T-helper 17 cell (primary cell): Measurements from ENCODE around the gene ENOX2. TPM values are rescaled to one million over a fixed set of nuclear protein-coding genes. Genes with fewer than 3 reads are reported as not detected.
"Not testable (repeated sequence)": the region's sequence is repeated elsewhere in the genome, so short reads cannot be mapped to it uniquely, and the experiment has no call there.

ENCODE experiments used
- ATAC-seq: fragments of 150-1000 bp; cut with Tn5 transposase; 2 replicates; pipeline ENCODE4 v1.10.0; 2021; ENCODE audit warnings: mild to moderate bottlenecking, moderate library complexity
- DNase-seq, 3 donors: peaks; one replicate each; pipeline versions ENCODE4 v3.0.0 to v3.0.0-alpha.2; 2020 to 2021
- H3K9me3 ChIP-seq: one replicate; pipeline ENCODE4 v1.7.0; 2013; ENCODE audit warnings: low read length, mild to moderate bottlenecking; ENCODE audit not compliant: control insufficient read depth, poor library complexity, severe bottlenecking
- H3K27ac Mint-ChIP-seq: one replicate; pipeline ENCODE4 v1.8.0; 2022; ENCODE audit warnings: mild to moderate bottlenecking, moderate library complexity, mixed read lengths
- H3K27me3 Mint-ChIP-seq: one replicate; pipeline ENCODE4 v1.8.0; 2022; ENCODE audit warnings: mixed read lengths
- H3K36me3 Mint-ChIP-seq: one replicate; pipeline ENCODE4 v1.8.0; 2022; ENCODE audit warnings: low read depth, mixed read lengths
- H3K4me1 Mint-ChIP-seq: one replicate; pipeline ENCODE4 v1.8.0; 2022; ENCODE audit warnings: mild to moderate bottlenecking, mixed read lengths
- H3K4me3 Mint-ChIP-seq: one replicate; pipeline ENCODE4 v1.8.0; 2022; ENCODE audit warnings: mild to moderate bottlenecking, moderate library complexity, mixed read lengths
- total RNA-seq, 4 donors: library from RNA in 2 of 4; stranded (reverse) in 2 of 4; gene quantifications; one replicate each; pipeline ENCODE4 v1.2.3 and lab custom pipeline; 2022 to 2026

ENOX2 gene, protein sequence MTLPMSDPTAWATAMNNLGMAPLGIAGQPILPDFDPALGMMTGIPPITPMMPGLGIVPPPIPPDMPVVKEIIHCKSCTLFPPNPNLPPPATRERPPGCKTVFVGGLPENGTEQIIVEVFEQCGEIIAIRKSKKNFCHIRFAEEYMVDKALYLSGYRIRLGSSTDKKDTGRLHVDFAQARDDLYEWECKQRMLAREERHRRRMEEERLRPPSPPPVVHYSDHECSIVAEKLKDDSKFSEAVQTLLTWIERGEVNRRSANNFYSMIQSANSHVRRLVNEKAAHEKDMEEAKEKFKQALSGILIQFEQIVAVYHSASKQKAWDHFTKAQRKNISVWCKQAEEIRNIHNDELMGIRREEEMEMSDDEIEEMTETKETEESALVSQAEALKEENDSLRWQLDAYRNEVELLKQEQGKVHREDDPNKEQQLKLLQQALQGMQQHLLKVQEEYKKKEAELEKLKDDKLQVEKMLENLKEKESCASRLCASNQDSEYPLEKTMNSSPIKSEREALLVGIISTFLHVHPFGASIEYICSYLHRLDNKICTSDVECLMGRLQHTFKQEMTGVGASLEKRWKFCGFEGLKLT
- total RNA-seq (1 to 10 TPM; 7.3 to 9.8 TPM), total RNA-seq (lab: John Stamatoyannopoulos, UW) (12.2 to 20.9 reads per million in 2 donors)

DNA sequence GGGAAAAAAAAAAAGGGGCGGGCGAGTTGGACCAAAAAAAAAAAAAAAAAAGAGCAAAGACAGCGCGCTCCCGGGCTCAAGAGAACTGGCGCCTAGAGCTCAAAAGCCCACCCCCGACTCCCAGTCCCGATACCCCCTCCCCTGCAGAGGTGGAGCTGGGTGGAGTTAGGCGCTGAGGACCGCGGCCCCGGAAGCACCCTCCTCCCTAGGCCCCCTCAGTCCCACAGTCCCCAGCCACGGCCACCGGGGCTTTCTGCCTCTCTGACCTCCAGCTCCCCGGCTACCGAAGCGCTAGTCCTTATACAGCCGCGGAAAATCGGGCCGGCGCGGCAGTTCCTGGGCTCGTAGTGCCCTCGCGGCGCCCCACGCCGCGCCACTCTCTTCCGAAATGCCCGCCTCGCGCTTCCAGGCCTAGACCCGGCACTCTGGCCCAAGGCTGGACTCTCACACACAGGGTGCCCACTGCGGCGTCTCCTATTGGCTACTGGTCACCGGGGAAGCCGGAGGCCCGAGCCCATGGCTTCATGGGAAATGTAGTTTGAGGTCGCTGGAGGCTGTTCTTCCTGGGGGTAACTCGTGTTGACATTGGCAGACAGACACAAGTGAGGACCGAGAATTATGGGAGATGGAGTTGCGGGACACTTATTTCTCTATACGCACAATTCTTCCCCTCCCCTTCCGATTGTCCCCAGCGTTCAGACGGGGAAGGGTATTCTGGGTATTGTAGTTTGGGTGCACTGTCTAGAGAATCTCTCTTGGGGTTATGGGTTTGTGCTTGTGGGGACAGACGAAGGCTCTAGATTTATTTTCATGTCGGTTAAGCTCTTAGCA is at the start of gene ENOX2:
Gene ENOX2 (minus strand): TSS at position 427 of the 831 bp plus-strand sequence. CDS start 199,993 bp downstream, outside the sequence.
- Mint-ChIP-seq H3K27ac (no peak within 1 kb of the TSS), H3K36me3 (peaks cover 5% of the 10 kb centered on the region), H3K27me3 (peaks cover 5% of the 10 kb centered on the region), H3K4me3 (no peak within 1 kb of the TSS), H3K4me1 (peaks cover 6% of the 10 kb centered on the region)
- peak; percentile 61 to 73 (median 64) for DNase-seq
- no peaks in the 10 kb centered on the region for H3K9me3 ChIP-seq
- ATAC-seq = peak; percentile 98

DNA sequence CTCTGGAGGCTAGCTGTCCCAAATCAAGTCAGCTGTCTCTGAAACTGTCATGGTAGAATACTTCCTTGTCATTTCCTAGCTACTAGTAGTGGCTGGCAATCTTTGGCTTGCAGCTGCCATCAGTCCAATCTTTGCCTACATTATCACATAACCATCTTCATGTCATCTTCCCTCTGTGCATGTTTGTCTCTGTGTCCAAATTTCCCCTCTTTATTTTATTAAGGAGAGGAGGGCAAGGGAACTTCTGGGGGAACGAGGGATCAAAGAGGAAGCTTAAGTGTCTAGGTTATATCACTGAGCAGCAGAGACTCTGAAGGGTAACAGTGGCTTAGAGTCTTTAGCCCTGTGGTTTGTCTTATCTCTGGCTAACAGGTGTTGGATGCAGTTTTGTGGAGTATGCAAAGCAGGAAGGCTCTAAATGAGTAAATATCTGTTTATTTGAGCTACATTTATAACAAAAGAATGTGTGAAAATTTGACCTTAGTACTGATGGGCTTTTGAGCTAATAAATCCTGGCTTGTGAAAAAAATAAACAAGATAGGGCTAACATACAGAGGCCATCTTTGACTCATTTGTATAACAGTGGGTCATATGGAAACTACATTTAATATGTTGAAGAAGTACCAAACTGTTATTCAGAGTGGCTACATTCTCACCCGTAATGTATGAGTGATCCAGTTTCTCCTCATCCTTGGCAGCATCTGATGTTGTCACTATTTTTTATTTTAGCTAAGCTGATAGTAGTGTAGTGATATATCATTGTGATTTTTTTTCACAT is 49.4 kb upstream of the ENOX2 start:
- ATAC-seq (no peak), DNase-seq (no peak)
- no peak overlapping the region for H3K4me3 Mint-ChIP-seq
- peaks cover 2% of the 10 kb centered on the region for H3K36me3 Mint-ChIP-seq
- H3K4me1 Mint-ChIP-seq = no peaks in the 10 kb centered on the region
- H3K27me3 Mint-ChIP-seq = peaks cover 14% of the 10 kb centered on the region
- H3K9me3 ChIP-seq = peaks cover 4% of the 10 kb centered on the region
- no peak overlapping the region for H3K27ac Mint-ChIP-seq

DNA sequence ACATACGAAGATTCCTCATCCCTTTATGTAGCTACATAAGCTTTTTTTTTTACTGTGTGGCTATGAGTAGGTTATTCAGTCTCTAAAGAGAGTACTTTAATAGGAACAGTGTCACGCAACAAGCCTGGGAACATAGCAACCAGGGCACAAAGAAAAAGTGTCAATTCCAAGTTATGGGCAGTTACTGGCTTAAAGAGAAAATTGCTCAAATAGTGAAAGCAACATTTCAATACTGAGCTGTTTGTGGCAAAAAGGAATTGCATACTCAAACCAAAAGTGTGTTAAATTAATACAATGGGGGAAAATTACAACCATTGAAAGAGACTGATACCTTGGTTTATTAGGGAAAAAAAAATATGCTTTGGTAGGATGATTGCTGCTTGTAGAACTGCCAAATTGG is 41.2 kb upstream of the ENOX2 start:
- H3K9me3 ChIP-seq = peaks cover 4% of the 10 kb centered on the region
- Mint-ChIP-seq H3K4me1 (no peaks in the 10 kb centered on the region), H3K27ac (no peak overlapping the region), H3K4me3 (no peak overlapping the region), H3K27me3 (peaks cover 17% of the 10 kb centered on the region), H3K36me3 (peaks cover 3% of the 10 kb centered on the region)
- ATAC-seq = no peak
- no peak for DNase-seq

- no peak for DNase-seq
- no peaks in the 10 kb centered on the region for H3K9me3 ChIP-seq
- Mint-ChIP-seq H3K27ac (no peak overlapping the region), H3K27me3 (no peaks in the 10 kb centered on the region), H3K4me1 (no peaks in the 10 kb centered on the region), H3K36me3 (no peaks in the 10 kb centered on the region), H3K4me3 (no peak overlapping the region)
- ATAC-seq = no peak
These were observed 34.1 kb upstream of the ENOX2 start for GRCh38 chrX:130937101-130937500.

- DNase-seq (no peak), ATAC-seq (no peak)
- Mint-ChIP-seq H3K4me1 (no peaks in the 10 kb centered on the region), H3K27ac (no peak overlapping the region), H3K4me3 (no peak overlapping the region), H3K36me3 (no peaks in the 10 kb centered on the region), H3K27me3 (peaks cover 3% of the 10 kb centered on the region)
- H3K9me3 ChIP-seq = no peaks in the 10 kb centered on the region
These were observed 30.3 kb upstream of the ENOX2 start for GRCh38 chrX:130933358-130933757.

GRCh38 chrX:130920405-130920804 is 17.4 kb upstream of the ENOX2 start:
- not testable (repeated sequence) for DNase-seq, H3K36me3 Mint-ChIP-seq, H3K4me3 Mint-ChIP-seq, H3K4me1 Mint-ChIP-seq, ATAC-seq, H3K9me3 ChIP-seq, H3K27ac Mint-ChIP-seq, H3K27me3 Mint-ChIP-seq

- not testable (repeated sequence) for H3K27me3 Mint-ChIP-seq, H3K36me3 Mint-ChIP-seq, DNase-seq, H3K9me3 ChIP-seq, H3K4me3 Mint-ChIP-seq, ATAC-seq, H3K27ac Mint-ChIP-seq, H3K4me1 Mint-ChIP-seq
These were observed 16.7 kb upstream of the ENOX2 start for GRCh38 chrX:130919676-130920075.

- DNase-seq, H3K27me3 Mint-ChIP-seq, H3K27ac Mint-ChIP-seq, H3K4me3 Mint-ChIP-seq, H3K36me3 Mint-ChIP-seq, H3K9me3 ChIP-seq, ATAC-seq, H3K4me1 Mint-ChIP-seq: not testable (repeated sequence)
These were observed 15.5 kb upstream of the ENOX2 start for GRCh38 chrX:130918498-130918897.

- H3K9me3 ChIP-seq = no peaks in the 10 kb centered on the region
- H3K4me1 Mint-ChIP-seq = peaks cover 2% of the 10 kb centered on the region
- peak; percentile 49 for ATAC-seq
- no peak overlapping the region for H3K4me3 Mint-ChIP-seq
- no peaks in the 10 kb centered on the region for H3K27me3 Mint-ChIP-seq
- peak in 2 of 3 donors; percentile 6 to 10 for DNase-seq
- H3K27ac Mint-ChIP-seq = no peak overlapping the region
- H3K36me3 Mint-ChIP-seq = no peaks in the 10 kb centered on the region
These were observed 13.8 kb upstream of the ENOX2 start for GRCh38 chrX:130916636-130917422.

DNA sequence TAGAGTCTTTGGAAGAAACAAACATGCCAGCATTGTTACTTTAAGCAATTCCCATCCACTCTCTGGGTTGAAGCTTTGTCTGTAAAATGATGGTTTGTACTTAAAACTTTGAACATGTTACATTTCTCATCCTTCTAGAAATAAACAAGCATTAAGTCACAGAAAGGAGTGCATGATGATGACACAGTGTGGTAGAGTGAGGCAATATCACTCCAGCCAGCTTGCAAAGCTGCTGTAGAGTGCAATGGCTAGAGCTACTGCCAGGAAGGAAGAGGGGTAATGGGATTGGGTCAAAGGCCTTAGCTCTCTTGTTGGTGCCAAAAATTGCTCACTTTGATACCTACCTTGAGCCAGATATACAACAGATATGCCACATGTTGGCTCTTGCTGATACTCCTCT is 12.3 kb upstream of the ENOX2 start:
- H3K27ac Mint-ChIP-seq = no peak overlapping the region
- DNase-seq = no peak
- H3K36me3 Mint-ChIP-seq = no peaks in the 10 kb centered on the region
- peaks cover 2% of the 10 kb centered on the region for H3K4me1 Mint-ChIP-seq
- no peaks in the 10 kb centered on the region for H3K27me3 Mint-ChIP-seq
- H3K9me3 ChIP-seq = no peaks in the 10 kb centered on the region
- H3K4me3 Mint-ChIP-seq = no peak overlapping the region
- ATAC-seq = no peak

DNA sequence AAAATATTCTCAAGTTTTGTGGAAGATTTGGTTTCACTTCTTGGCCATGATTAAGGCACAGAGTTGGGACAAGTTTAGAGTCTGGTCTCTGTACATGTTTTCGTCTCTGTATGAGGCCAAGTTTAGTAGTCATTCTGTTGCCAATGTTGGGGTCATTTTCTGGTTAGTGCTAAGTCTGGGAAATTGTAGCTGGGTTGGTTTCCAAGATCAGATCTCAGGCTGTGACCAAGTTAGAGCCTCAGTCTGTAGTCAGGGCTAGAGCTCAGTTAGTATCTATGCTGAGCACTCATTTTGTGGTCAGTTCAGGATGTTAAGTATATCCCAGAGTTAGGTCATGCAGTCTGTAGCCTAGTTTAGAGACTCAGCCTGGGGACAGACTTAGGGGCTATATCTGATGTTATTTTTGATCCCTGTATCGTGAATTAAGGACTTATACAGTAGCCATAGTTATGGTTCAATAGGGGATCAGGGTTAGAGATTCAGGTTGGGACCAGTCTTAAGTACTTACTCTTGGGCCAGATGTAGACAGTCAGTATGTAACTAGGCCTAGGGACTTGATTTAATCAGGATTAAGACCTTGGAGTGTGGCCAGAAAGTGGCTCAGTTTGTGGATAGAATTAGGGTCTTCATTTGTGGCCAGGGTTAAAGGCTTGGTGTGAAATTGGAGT is 6.6 kb upstream of the ENOX2 start:
- Mint-ChIP-seq H3K36me3 (no peaks in the 10 kb centered on the region), H3K27me3 (peaks cover 5% of the 10 kb centered on the region), H3K27ac (no peak overlapping the region), H3K4me3 (no peak overlapping the region), H3K4me1 (peaks cover 2% of the 10 kb centered on the region)
- ATAC-seq (no peak), DNase-seq (no peak)
- no peaks in the 10 kb centered on the region for H3K9me3 ChIP-seq

- Mint-ChIP-seq H3K27ac (no peak overlapping the region), H3K27me3 (peaks cover 5% of the 10 kb centered on the region), H3K4me1 (peaks cover 2% of the 10 kb centered on the region), H3K36me3 (no peaks in the 10 kb centered on the region), H3K4me3 (no peak overlapping the region)
- ATAC-seq = no peak
- no peak for DNase-seq
- H3K9me3 ChIP-seq = no peaks in the 10 kb centered on the region
These were observed 3.8 kb upstream of the ENOX2 start for GRCh38 chrX:130906776-130907175.
